K562 (cell line): ENCODE results near the gene WARS2. TPM values are rescaled to one million over a fixed set of nuclear protein-coding genes. Genes with fewer than 3 reads are reported as not detected.

Experiments used
- ATAC-seq: fragments of 200-7000 bp; cut with Tn5 transposase; 3 replicates; pipeline ENCODE4 v1.9.1; 2020; ENCODE audit warnings: moderate library complexity
- BruUV-seq: library from RNA; stranded (reverse); fragments of 400-500 nt; replicated peaks from 2 replicates; lab custom pipeline; 2021; lab: Mats Ljungman, UMichigan
- CTCF ChIA-PET: fragments of 300-600 bp; formaldehyde crosslinking; extraction: SDS; loops from one replicate; lab custom pipeline; 2021; ENCODE audit warnings: low intra/inter-chr PET ratio; lab: Yijun Ruan, JAX
- POLR2A ChIA-PET: fragments of 300-600, 350-650 bp; sonication (Branson Sonifier 250); formaldehyde crosslinking; extraction: SDS; loops from one replicate; lab custom pipeline; 2021; ENCODE audit warnings: antibody characterized with exemption, inconsistent platforms; lab: Yijun Ruan, JAX
- DNase-seq, 4 experiments: peaks; one replicate each; pipeline versions ENCODE4 v3.0.0 to v3.0.0-alpha.2; 2011 to 2018; ENCODE audit warnings: low spot score in 3 of 4, mixed read lengths in 3 of 4; ENCODE audit errors: extremely low read depth in 1 of 4
- FAIRE-seq: peaks from 2 replicates; lab custom pipeline; 2011; peaks lifted over from hg19 to GRCh38; lab: Jason Lieb, UNC
- H2AFZ ChIP-seq: 2 replicates; pipeline ENCODE4 v1.6.0; 2011; ENCODE audit warnings: low read depth, low read length, control low read depth, inconsistent platforms
- H3K27ac ChIP-seq: fragments of 200-600 bp; 3 replicates; pipeline ENCODE4 v1.8.0; 2011; ENCODE audit warnings: low read depth, mild to moderate bottlenecking, control low read depth, inconsistent platforms, low read length, moderate library complexity, mixed read lengths; ENCODE audit errors: extremely low read depth
- H3K27me3 ChIP-seq, 2 experiments: fragments of 300-600 bp in 1 of 2; 2 replicates in 1 of 2; 3 replicates in 1 of 2; pipeline versions ENCODE4 v1.6.0 to v1.8.0; 2011; ENCODE audit warnings: inconsistent platforms in 2 of 2, low read length in 2 of 2, mild to moderate bottlenecking in 1 of 2, mixed read lengths in 1 of 2, moderate library complexity in 1 of 2; ENCODE audit not compliant: control insufficient read depth in 2 of 2, insufficient read depth in 2 of 2
- H3K36me3 ChIP-seq: fragments of 300-600 bp; 3 replicates; pipeline ENCODE4 v1.8.0; 2011; ENCODE audit warnings: mild to moderate bottlenecking, low read length, inconsistent platforms; ENCODE audit not compliant: control insufficient read depth, insufficient read depth
- H3K4me1 ChIP-seq, 2 experiments: fragments of 200-600 bp in 1 of 2; replicated peaks in 1 of 2; 2 replicates in 1 of 2; 3 replicates in 1 of 2; pipeline versions ENCODE4 v1.5.1 to v1.8.0; 2011; ENCODE audit warnings: inconsistent platforms in 2 of 2, low read length in 2 of 2, mild to moderate bottlenecking in 1 of 2, mixed read lengths in 1 of 2, moderate library complexity in 1 of 2; ENCODE audit not compliant: control insufficient read depth in 2 of 2, insufficient read depth in 2 of 2
- H3K4me2 ChIP-seq: 2 replicates; pipeline ENCODE4 v1.6.1; 2011; ENCODE audit warnings: low read length, control low read depth, inconsistent platforms, mixed read lengths; ENCODE audit not compliant: insufficient read depth
- H3K4me3 ChIP-seq: fragments of 200-600 bp; sonication (generic), shearing (Covaris generic); 2 replicates; pipeline ENCODE4 v1.5.1; 2016; ENCODE audit warnings: control low read depth, inconsistent platforms
- H3K79me2 ChIP-seq: fragments of 200-600 bp; 3 replicates; pipeline ENCODE4 v1.8.0; 2011; ENCODE audit warnings: low read length, inconsistent platforms; ENCODE audit not compliant: control insufficient read depth, insufficient read depth
- H3K9ac ChIP-seq, 2 experiments: 2 replicates each; pipeline versions ENCODE4 v1.6.0 to v1.6.1; 2011; ENCODE audit warnings: low read depth in 2 of 2, low read length in 2 of 2, control low read depth in 1 of 2, inconsistent platforms in 1 of 2, mild to moderate bottlenecking in 1 of 2, mixed read lengths in 1 of 2; ENCODE audit not compliant: insufficient read depth in 1 of 2
- H3K9me1 ChIP-seq: one replicate; pipeline ENCODE4 v1.6.0; 2011; ENCODE audit warnings: inconsistent platforms, mild to moderate bottlenecking, low read length, moderate library complexity; ENCODE audit not compliant: control insufficient read depth, insufficient read depth
- H3K9me3 ChIP-seq: replicated peaks from 2 replicates; pipeline ENCODE4 v1.5.1; 2011; ENCODE audit warnings: low read depth, low read length, inconsistent platforms; ENCODE audit not compliant: control insufficient read depth, insufficient read depth
- H4K20me1 ChIP-seq: replicated peaks from 2 replicates; pipeline ENCODE4 v1.6.1; 2011; ENCODE audit warnings: low read length, inconsistent platforms, mixed read lengths; ENCODE audit not compliant: control insufficient read depth, insufficient read depth
- E2F6 ChIP-seq, 2 experiments: IDR thresholded peaks; 2 replicates each; pipeline ENCODE4 v1.6.1; 2011; ENCODE audit warnings: borderline replicate concordance in 1 of 2, control low read depth in 1 of 2, low read depth in 1 of 2, low read length in 1 of 2, mild to moderate bottlenecking in 1 of 2, mixed read lengths in 1 of 2, moderate library complexity in 1 of 2; ENCODE audit not compliant: insufficient read depth in 1 of 2, insufficient read length in 1 of 2, poor library complexity in 1 of 2, severe bottlenecking in 1 of 2; ENCODE audit errors: extremely low read depth in 1 of 2
- ERF ChIP-seq: fragments of 450-650 bp; formaldehyde crosslinking; IDR thresholded peaks from 2 replicates; pipeline ENCODE4 v1.4.0; 2020; ENCODE audit warnings: mild to moderate bottlenecking, mixed read lengths
- L3MBTL2 ChIP-seq: fragments of 450-650 bp; IDR thresholded peaks from 2 replicates; pipeline ENCODE4 v1.6.1; 2016; ENCODE audit warnings: mild to moderate bottlenecking, moderate library complexity
- MGA ChIP-seq: fragments of 450-650 bp; IDR thresholded peaks from 2 replicates; pipeline ENCODE4 v1.6.1; 2016; ENCODE audit warnings: mild to moderate bottlenecking, moderate library complexity
- RAD21 ChIP-seq, 2 experiments: fragments of 250-450 bp in 1 of 2; fragments of 450-650 bp in 1 of 2; sonication (Bioruptor Pico) in 1 of 2; formaldehyde crosslinking in 1 of 2; IDR thresholded peaks in 1 of 2; conservative IDR thresholded peaks in 1 of 2; 2 replicates each; pipeline versions ENCODE4 v1.4.0 to v1.8.0; 2020 to 2022; ENCODE audit warnings: mild to moderate bottlenecking in 2 of 2, moderate library complexity in 1 of 2
- SIX5 ChIP-seq, 2 experiments: IDR thresholded peaks; 2 replicates each; pipeline ENCODE4 v1.6.1; 2011; ENCODE audit warnings: low read length in 2 of 2, borderline replicate concordance in 1 of 2, low read depth in 1 of 2, mild to moderate bottlenecking in 1 of 2, moderate library complexity in 1 of 2; ENCODE audit not compliant: insufficient read depth in 1 of 2
- TFAM ChIP-seq: fragments of 250-450 bp; sonication (Bioruptor Pico); conservative IDR thresholded peaks from 2 replicates; pipeline ENCODE4 v1.5.0; 2021; ENCODE audit warnings: mild to moderate bottlenecking, moderate library complexity
- WGBS: fragments of 100-300 bp; shearing (Covaris generic); methylation state at CpG from one replicate; pipeline ENCODE4 v1.1.6; 2016; ENCODE audit warnings: low coverage, mixed read lengths; ENCODE audit not compliant: insufficient coverage; ENCODE audit errors: missing lambda C conversion rate; 5-methylcytosine and 5-hydroxymethylcytosine counted together
- in situ Hi-C: fragments of 300-500 bp; cut with MboI; formaldehyde crosslinking; loops from 4 replicates; pipeline ENCODE4 v1.15.0; 2018; ENCODE audit warnings: inconsistent platforms, mixed read lengths
- intact Hi-C: fragments of 100-400 bp; cut with micrococcal nuclease; formaldehyde crosslinking; loops from 2 replicates; pipeline ENCODE4 v1.14.2; 2022
- polyA plus RNA-seq, 8 experiments: library from polyadenylated mRNA; depleted of rRNA in 4 of 8; stranded (reverse) in 5 of 8; unstranded in 3 of 8; fragments of >200 nt; fragmentation: Nextera tagmentation in 2 of 8; fragmentation: Illumina TruSeq in 1 of 8; extraction: Ambion mirVana in 2 of 8; extraction: Trizol in 1 of 8; gene quantifications; 2 replicates each; pipeline versions ENCODE4 v1.2.1 to v1.2.3, GENCODE V29; 2011 to 2014; ENCODE audit warnings: inconsistent platforms in 1 of 8, missing spikeins in 1 of 8
- total RNA-seq, 7 experiments: library from RNA; depleted of rRNA in 6 of 7; stranded (reverse); fragments of >200 nt in 6 of 7; fragmentation: Illumina TruSeq in 2 of 7; extraction: Trizol in 2 of 7; gene quantifications; 2 replicates each; pipeline versions ENCODE4 v1.2.1 to v1.2.3, GENCODE V29; 2011 to 2021; ENCODE audit warnings: low replicate concordance in 1 of 7

The WARS2 gene
- total and polyA plus RNA-seq, 9 of the 15 experiments (the other 6 are each of a cell fraction or from before 2014, with no cell fraction given) = 5.7 to 18.0 (median 16.9) TPM

DNA sequence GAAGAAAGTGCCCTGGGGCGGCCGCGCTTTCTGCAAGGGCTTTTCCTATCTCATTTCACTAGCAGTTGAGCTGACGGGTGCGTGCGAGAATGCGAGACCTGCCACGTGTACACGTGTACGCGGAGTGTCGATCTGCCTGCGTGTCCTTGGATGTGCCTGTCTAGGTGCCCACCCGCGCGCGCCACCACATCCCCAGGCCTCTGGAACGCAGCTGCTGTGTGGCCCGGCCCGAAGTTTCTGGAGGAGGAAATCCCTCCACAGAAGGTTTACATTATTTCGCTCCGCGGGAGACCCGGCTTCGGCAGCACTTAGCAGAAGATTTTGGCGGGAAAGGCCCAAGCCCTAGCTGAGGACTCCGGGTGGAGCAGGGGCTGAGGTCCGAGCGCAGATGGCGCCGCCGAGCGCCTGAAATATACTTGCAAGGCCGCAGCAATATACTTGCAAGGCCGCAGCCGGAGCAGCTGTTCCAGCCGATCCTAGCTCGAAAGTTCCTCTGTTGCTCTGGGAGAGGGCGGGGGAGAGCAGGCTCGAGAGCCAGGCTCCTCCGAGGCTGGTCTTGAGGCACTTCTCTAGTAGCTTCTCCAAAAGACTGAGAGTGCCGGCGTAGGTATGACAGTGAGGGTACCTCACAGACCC is 156.2 kb downstream of the WARS2 start:
- Histone ChIP-seq H4K20me1 (no peaks in the 10 kb centered on the region), H3K4me1 (peaks cover 0 to 28% of the 10 kb centered on the region in 2 experiments; a peak in 3 of 5 replicates), H3K9me3 (no peaks in the 10 kb centered on the region), H3K9me1 (no peaks in the 10 kb centered on the region), H3K36me3 (no peaks in the 10 kb centered on the region), H3K27ac (no peak overlapping the region), H2AFZ (no peak overlapping the region), H3K79me2 (peaks cover 5% of the 10 kb centered on the region; the same call in 1 of the 3 replicates), H3K4me2 (no peak overlapping the region), H3K27me3 (peaks cover 34 to 73% of the 10 kb centered on the region in 2 experiments), H3K9ac (no peak overlapping the region; a peak in 1 of 4 replicates), H3K4me3 (no peak overlapping the region)
- BruUV-seq = no TSS peak
- intact Hi-C loops = loop anchor here (2.0 kb wide), 1 partner anchor 13 kb away; no protein-coding TSS in a partner anchor
- ATAC-seq = no peak
- WGBS = 41% methylated on average over 41 of the region's 43 CpGs
- ChIA-PET CTCF (no interaction called here), POLR2A (interaction anchor here (1.5 kb wide), 1 partner anchor 9 kb away, joined by 3 read pairs; no protein-coding TSS in a partner anchor)
- peak in 1 of 4 experiments; percentile 27 for DNase-seq
- in situ Hi-C loops = no loop called here
- no peak for FAIRE-seq
- TF ChIP-seq MGA = peak; percentile 80
- TF ChIP-seq ERF (CRISPR knock-in tag) = 0 out of 2 replicates have a peak, but pooled peaks have one; percentile 36
- no peak for TF ChIP-seq SIX5 (IDR thresholded peaks at IDR 0.05; ENCODE audit: borderline replicate concordance in 1 of 2, insufficient read depth in 1 of 2, low read depth in 1 of 2, low read length in 2 of 2)
- no peak for TF ChIP-seq TFAM (CRISPR knock-in tag)
- TF ChIP-seq L3MBTL2 = peak; percentile 71; the same call in 1 of the 2 replicates
- TF ChIP-seq E2F6 (IDR thresholded peaks at IDR 0.05; ENCODE audit: borderline replicate concordance in 1 of 2, extremely low read depth in 1 of 2, insufficient read depth in 1 of 2, insufficient read length in 1 of 2, low read depth in 1 of 2, low read length in 1 of 2, poor library complexity in 1 of 2, severe bottlenecking in 1 of 2) = peak in 1 of 2 experiments; percentile 44
- TF ChIP-seq RAD21 (CRISPR knock-in tag; conservative IDR thresholded peaks at IDR 0.05 in 1 of 2, IDR thresholded peaks at IDR 0.05 in 1 of 2) = 0 out of 4 replicates have a peak, but pooled peaks of 1 of the 2 experiments have one; percentile 3
